ENCODE results near the gene RHBDF2.

- TF ChIP-seq CTCF (IDR thresholded peaks at IDR 0.05; ENCODE audit: poor library complexity) (no peak), EZH2 (IDR thresholded peaks at IDR 0.05; ENCODE audit: borderline replicate concordance) (no peak), EZH2phosphoT487 (IDR thresholded peaks at IDR 0.05; ENCODE audit: low read depth, severe bottlenecking, unreplicated experiment) (no peak)
Observed at GRCh38 chr17:76479515-76480060, 21.6 kb downstream of the RHBDF2 start.
